K562 (cell line): ENCODE measurements around the gene WDR45. TPM values are rescaled to one million over a fixed set of nuclear protein-coding genes. Genes with fewer than 3 reads are reported as not detected.

Source experiments
- CTCF ChIP-seq, 3 experiments: IDR thresholded peaks in 2 of 3; conservative IDR thresholded peaks in 1 of 3; 2 replicates each; pipeline ENCODE4 v1.5.1; 2011 to 2012; ENCODE audit warnings: low read length in 3 of 3, mild to moderate bottlenecking in 3 of 3, control low read depth in 2 of 3, improper control_type of control experiment in 1 of 3, inconsistent platforms in 1 of 3, low read depth in 1 of 3, mixed read lengths in 1 of 3, moderate library complexity in 1 of 3; ENCODE audit not compliant: insufficient read depth in 2 of 3
- CUX1 ChIP-seq: fragments of 200-800 bp; sonication (Bioruptor generic); IDR thresholded peaks from 2 replicates; pipeline ENCODE4 v1.6.1; 2016; ENCODE audit warnings: missing genetic modification characterization, missing compliant biosample characterization
- DACH1 ChIP-seq: fragments of 450-650 bp; IDR thresholded peaks from 2 replicates; pipeline ENCODE4 v1.6.1; 2018; ENCODE audit not compliant: partially characterized antibody
- HLTF ChIP-seq: fragments of 450-650 bp; IDR thresholded peaks from 2 replicates; pipeline ENCODE4 v1.6.1; 2016
- L3MBTL2 ChIP-seq: fragments of 450-650 bp; IDR thresholded peaks from 2 replicates; pipeline ENCODE4 v1.6.1; 2016; ENCODE audit warnings: mild to moderate bottlenecking, moderate library complexity
- NCOA6 ChIP-seq: fragments of 450-650 bp; IDR thresholded peaks from 2 replicates; pipeline ENCODE4 v1.6.1; 2017; ENCODE audit warnings: mild to moderate bottlenecking
- SAP30 ChIP-seq: fragments of 200-600 bp; sonication (generic); IDR thresholded peaks from 2 replicates; pipeline ENCODE4 v1.6.1; 2012; ENCODE audit warnings: borderline replicate concordance, low read depth, mild to moderate bottlenecking, moderate library complexity, low read length, control low read depth, inconsistent platforms; ENCODE audit not compliant: insufficient read depth, poor library complexity, severe bottlenecking
- SLC30A9 ChIP-seq: fragments of 250-450 bp; sonication (Bioruptor Pico); IDR thresholded peaks from 2 replicates; pipeline ENCODE4 v1.8.0; 2022; ENCODE audit warnings: mild to moderate bottlenecking, moderate library complexity
- SRF ChIP-seq, 2 experiments: fragments of 250-450, 450-650 bp in 1 of 2; sonication (Bioruptor Pico) in 1 of 2; sonication (generic) in 1 of 2; formaldehyde crosslinking; IDR thresholded peaks; 2 replicates each; pipeline versions ENCODE4 v1.5.0 to v1.5.1; 2020 to 2022; ENCODE audit warnings: mild to moderate bottlenecking in 1 of 2, missing genetic modification reagents in 1 of 2
- ZBTB11 ChIP-seq, 3 experiments: fragments of 200-800 bp in 1 of 3; fragments of 250-450 bp in 1 of 3; fragments of 450-650 bp in 1 of 3; sonication (Bioruptor Pico) in 1 of 3; sonication (Bioruptor generic) in 1 of 3; formaldehyde crosslinking in 1 of 3; IDR thresholded peaks; 2 replicates each; pipeline versions ENCODE4 v1.6.1 to v1.8.0; 2016 to 2022; ENCODE audit warnings: mild to moderate bottlenecking in 2 of 3, missing genetic modification characterization in 2 of 3, missing compliant biosample characterization in 1 of 3, moderate library complexity in 1 of 3
- ZNF3 ChIP-seq: fragments of 250-450 bp; sonication (Bioruptor Pico); IDR thresholded peaks from 2 replicates; pipeline ENCODE4 v1.5.0; 2021; ENCODE audit warnings: mild to moderate bottlenecking, moderate library complexity
- polyA plus RNA-seq, 8 experiments: library from polyadenylated mRNA; depleted of rRNA in 4 of 8; stranded (reverse) in 5 of 8; unstranded in 3 of 8; fragments of >200 nt; fragmentation: Nextera tagmentation in 2 of 8; fragmentation: Illumina TruSeq in 1 of 8; extraction: Ambion mirVana in 2 of 8; extraction: Trizol in 1 of 8; gene quantifications; 2 replicates each; pipeline versions ENCODE4 v1.2.1 to v1.2.3, GENCODE V29; 2011 to 2014; ENCODE audit warnings: inconsistent platforms in 1 of 8, missing spikeins in 1 of 8
- total RNA-seq, 7 experiments: library from RNA; depleted of rRNA in 6 of 7; stranded (reverse); fragments of >200 nt in 6 of 7; fragmentation: Illumina TruSeq in 2 of 7; extraction: Trizol in 2 of 7; gene quantifications; 2 replicates each; pipeline versions ENCODE4 v1.2.1 to v1.2.3, GENCODE V29; 2011 to 2021; ENCODE audit warnings: low replicate concordance in 1 of 7
- TF ChIP-seq, protein P1 (sequence below): conservative IDR thresholded peaks from 2 replicates; pipeline ENCODE4 v1.6.1; 2011; ENCODE audit warnings: low read depth, mild to moderate bottlenecking, low read length; ENCODE audit not compliant: control insufficient read depth
- TF ChIP-seq, protein P2 (sequence below): sonication (generic); IDR thresholded peaks from 2 replicates; pipeline ENCODE4 v1.6.1; 2016

Gene WDR45
- total and polyA plus RNA-seq, 9 of the 15 experiments (the other 6 are each of a cell fraction or from before 2014, with no cell fraction given), result 19.4 to 136 (median 59.7) TPM

DNA sequence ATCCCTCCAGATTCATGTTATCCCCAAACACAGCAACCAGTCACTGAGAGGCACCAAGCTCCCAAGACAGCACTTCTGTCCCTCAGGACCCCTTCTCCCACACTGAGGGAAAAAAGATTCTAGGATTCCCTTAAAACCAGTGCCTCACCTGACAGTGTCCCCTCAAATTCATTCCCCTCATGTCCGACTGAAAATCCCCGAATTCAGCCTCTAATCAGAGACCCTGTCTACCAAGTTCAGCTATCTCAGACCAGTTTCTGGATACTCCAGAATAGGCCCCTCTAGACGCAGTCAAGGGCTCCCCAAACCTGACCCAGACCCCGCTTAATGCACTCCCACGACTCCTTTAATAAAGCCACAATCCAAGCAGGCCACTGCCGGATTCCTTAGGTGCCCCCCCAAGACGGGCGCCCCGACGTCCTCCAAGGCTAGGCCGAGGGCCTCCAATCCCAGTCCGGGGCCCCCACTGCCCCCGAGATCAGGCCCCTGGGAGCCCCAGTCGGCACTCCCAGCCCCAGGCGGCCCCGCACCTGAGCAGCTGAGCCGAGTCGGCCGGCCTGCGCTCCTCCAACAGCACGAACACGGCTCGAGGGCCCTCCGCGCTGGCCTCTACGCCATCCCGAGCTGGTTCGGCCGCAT lies 37.0 kb downstream of the WDR45 start (continued):
- TF ChIP-seq CUX1 (CRISPR knock-in tag), result no peak
- TF ChIP-seq DACH1, result no peak
- TF ChIP-seq ZBTB11 (CRISPR knock-in tag; IDR thresholded peaks at IDR 0.05), result 0 out of 6 replicates have a peak, but pooled peaks of 1 of the 3 experiments have one; percentile 58
- no peak for TF ChIP-seq CTCF (IDR thresholded peaks at IDR 0.05 in 2 of 3, conservative IDR thresholded peaks at IDR 0.05 in 1 of 3; ENCODE audit: insufficient read depth in 2 of 3, low read depth in 1 of 3, low read length in 3 of 3)
- TF ChIP-seq, protein P1, sequence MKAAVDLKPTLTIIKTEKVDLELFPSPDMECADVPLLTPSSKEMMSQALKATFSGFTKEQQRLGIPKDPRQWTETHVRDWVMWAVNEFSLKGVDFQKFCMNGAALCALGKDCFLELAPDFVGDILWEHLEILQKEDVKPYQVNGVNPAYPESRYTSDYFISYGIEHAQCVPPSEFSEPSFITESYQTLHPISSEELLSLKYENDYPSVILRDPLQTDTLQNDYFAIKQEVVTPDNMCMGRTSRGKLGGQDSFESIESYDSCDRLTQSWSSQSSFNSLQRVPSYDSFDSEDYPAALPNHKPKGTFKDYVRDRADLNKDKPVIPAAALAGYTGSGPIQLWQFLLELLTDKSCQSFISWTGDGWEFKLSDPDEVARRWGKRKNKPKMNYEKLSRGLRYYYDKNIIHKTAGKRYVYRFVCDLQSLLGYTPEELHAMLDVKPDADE, result no peak
- TF ChIP-seq SRF (CRISPR knock-in tag; IDR thresholded peaks at IDR 0.05), result no peak
- no peak for TF ChIP-seq SLC30A9 (CRISPR knock-in tag)
- no peak for TF ChIP-seq HLTF
- TF ChIP-seq, protein P2, sequence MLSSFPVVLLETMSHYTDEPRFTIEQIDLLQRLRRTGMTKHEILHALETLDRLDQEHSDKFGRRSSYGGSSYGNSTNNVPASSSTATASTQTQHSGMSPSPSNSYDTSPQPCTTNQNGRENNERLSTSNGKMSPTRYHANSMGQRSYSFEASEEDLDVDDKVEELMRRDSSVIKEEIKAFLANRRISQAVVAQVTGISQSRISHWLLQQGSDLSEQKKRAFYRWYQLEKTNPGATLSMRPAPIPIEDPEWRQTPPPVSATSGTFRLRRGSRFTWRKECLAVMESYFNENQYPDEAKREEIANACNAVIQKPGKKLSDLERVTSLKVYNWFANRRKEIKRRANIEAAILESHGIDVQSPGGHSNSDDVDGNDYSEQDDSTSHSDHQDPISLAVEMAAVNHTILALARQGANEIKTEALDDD, result no peak
- TF ChIP-seq SAP30, result no peak
- no peak for TF ChIP-seq ZNF3 (CRISPR knock-in tag)
- TF ChIP-seq NCOA6, result peak; percentile 46; the same call in 1 of the 2 replicates
- no peak for TF ChIP-seq L3MBTL2
